ENCODE measurements around the gene SSX5. TPM values are rescaled to one million over a fixed set of nuclear protein-coding genes. Genes with fewer than 3 reads are reported as not detected.

Gene SSX5, protein sequence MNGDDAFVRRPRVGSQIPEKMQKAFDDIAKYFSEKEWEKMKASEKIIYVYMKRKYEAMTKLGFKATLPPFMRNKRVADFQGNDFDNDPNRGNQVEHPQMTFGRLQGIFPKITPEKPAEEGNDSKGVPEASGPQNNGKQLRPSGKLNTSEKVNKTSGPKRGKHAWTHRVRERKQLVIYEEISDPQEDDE
- total RNA-seq: not detected in 2 replicates

GRCh38 chrX:48196745-48197201 lies at the start of gene SSX5:
TSS of gene SSX5 (minus strand) at chrX:48196795. CDS start at chrX:48195358, 1,437 bp downstream.

Other genes starting within 250 kb of the SSX5 start
- gene ZNF182, start 192.8 kb downstream of the SSX5 start, total RNA-seq: 2.2 and 2.8 TPM in 2 replicates
- not detected in 2 replicates for gene SPACA5, start 189.8 kb downstream of the SSX5 start, total RNA-seq
- 0.54 and 1.5 TPM in 2 replicates for gene ZNF630, start 125.2 kb downstream of the SSX5 start, total RNA-seq
- not detected in 2 replicates for gene SPACA5B, start 66.2 kb downstream of the SSX5 start, total RNA-seq
- gene SSX1, start 58.6 kb upstream of the SSX5 start, total RNA-seq: not detected in 2 replicates
- gene SSX3, start 159.9 kb upstream of the SSX5 start, total RNA-seq: not detected in 2 replicates
- not detected in 2 replicates for gene SSX4, start 186.7 kb upstream of the SSX5 start, total RNA-seq
- gene SSX4B, start 215.2 kb upstream of the SSX5 start, total RNA-seq: not detected in 2 replicates